AG04449 (cell line): ENCODE measurements around the gene SGF29.
"Not testable (repeated sequence)": the region's sequence is repeated elsewhere in the genome, so short reads cannot be mapped to it uniquely, and the experiment has no call there.

Source experiments
- CTCF ChIA-PET: fragments of 350-600 bp; formaldehyde crosslinking; extraction: SDS; loops from one replicate; lab custom pipeline; 2021; ENCODE audit warnings: antibody characterized with exemption; lab: Yijun Ruan, JAX
- POLR2A ChIA-PET: fragments of 400-600, 350-600 bp; formaldehyde crosslinking; extraction: SDS; loops from one replicate; lab custom pipeline; 2020; ENCODE audit warnings: antibody characterized with exemption, inconsistent platforms; lab: Yijun Ruan, JAX
- DNase-seq: peaks from one replicate; pipeline ENCODE4 v3.0.0-alpha.2; 2010; ENCODE audit warnings: low read depth, low spot score
- H3K4me3 ChIP-seq: 2 replicates; pipeline ENCODE4 v1.5.1; 2011; ENCODE audit warnings: low read depth, mild to moderate bottlenecking, control low read depth, low read length
- TF ChIP-seq, protein P1 (sequence below): IDR thresholded peaks from one replicate; pipeline ENCODE4 v1.5.1; 2011; ENCODE audit warnings: mild to moderate bottlenecking, moderate library complexity, low read length, control low read depth, inconsistent platforms; ENCODE audit not compliant: insufficient read depth; ENCODE audit errors: missing control alignments

Gene SGF29

DNA sequence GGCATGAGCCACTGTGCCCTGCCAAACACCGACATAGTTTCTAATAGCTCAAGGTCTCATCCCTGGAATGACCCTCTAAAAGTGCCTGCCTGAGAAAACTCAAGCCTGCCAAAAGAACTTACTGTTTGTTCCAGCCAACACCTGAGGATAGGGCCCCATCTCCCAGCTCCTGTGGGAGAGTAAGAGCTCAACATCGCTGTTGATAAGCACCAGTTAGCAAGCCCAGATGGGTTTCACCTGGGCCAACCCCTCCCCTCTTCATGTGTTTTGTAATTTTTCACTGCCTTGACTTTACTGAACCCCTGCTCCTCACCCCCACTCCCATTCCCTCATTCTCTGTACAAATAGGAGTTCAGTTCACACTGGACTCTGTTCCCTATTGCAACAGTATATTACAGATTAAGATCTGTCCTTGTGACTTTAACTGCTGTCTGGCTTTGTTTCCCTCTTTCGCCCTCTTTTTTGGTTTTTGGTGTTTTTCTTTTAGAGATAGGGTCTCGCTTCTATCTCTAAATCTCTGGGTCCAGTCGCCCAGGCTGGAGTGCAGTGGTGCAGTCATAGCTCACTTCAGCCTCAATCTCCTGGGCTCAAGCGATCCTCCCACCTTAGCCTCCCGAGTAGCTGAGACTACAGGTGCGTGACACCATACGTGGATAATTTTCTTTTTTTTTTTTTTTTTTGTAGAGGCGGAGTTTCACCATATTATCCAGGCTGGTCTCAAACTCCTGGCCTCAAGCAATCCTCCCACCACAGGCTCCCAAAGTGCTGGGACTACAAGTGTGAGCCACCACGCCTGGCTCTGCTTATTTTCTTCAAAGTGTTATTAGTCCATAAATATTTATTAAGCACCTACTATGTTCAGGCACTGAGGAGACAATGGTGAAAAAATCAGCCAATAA, 27.3 kb upstream of the SGF29 start:
- TF ChIP-seq, protein P1, sequence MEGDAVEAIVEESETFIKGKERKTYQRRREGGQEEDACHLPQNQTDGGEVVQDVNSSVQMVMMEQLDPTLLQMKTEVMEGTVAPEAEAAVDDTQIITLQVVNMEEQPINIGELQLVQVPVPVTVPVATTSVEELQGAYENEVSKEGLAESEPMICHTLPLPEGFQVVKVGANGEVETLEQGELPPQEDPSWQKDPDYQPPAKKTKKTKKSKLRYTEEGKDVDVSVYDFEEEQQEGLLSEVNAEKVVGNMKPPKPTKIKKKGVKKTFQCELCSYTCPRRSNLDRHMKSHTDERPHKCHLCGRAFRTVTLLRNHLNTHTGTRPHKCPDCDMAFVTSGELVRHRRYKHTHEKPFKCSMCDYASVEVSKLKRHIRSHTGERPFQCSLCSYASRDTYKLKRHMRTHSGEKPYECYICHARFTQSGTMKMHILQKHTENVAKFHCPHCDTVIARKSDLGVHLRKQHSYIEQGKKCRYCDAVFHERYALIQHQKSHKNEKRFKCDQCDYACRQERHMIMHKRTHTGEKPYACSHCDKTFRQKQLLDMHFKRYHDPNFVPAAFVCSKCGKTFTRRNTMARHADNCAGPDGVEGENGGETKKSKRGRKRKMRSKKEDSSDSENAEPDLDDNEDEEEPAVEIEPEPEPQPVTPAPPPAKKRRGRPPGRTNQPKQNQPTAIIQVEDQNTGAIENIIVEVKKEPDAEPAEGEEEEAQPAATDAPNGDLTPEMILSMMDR = no peak
- no peak for DNase-seq
- no peak overlapping the region for H3K4me3 ChIP-seq
- POLR2A ChIA-PET = interaction anchor here (0.5 kb wide), 1 partner anchor 440 kb away, joined by 3 read pairs; no protein-coding TSS in a partner anchor
- CTCF ChIA-PET = no interaction called here

DNA sequence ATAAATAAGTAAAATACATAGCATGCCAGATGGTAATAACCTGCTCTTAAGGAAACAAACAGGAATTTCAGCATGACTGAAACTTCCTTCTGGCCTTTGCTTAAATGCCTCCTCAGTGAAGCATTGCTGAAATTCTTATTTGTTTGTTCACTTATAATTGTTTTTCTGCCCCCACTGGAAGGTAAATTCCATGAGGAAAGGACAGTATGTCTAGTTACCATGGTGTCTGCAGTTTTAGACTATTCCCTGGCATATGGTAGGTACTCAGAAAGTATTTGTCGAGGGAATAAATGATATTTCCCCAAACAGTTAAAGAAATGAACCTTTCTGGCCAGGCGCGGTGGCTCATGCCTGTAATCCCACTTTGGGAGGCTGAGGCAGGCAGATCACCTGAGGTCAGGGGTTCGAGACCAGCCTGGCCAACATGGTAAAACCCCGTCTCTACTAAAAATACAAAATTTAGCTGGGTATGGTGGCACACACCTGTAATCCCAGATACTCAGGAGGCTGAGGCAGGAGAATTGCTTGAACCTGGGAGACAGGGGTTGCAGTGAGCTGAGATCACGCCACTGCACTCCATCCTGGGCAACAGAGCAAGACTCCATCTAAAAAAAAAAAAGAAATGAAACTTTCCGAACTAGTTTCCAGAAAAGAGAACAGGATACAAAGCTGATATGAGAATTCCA, 26.5 kb upstream of the SGF29 start:
- H3K4me3 ChIP-seq, POLR2A ChIA-PET, DNase-seq, CTCF ChIA-PET: not testable (repeated sequence)

DNA sequence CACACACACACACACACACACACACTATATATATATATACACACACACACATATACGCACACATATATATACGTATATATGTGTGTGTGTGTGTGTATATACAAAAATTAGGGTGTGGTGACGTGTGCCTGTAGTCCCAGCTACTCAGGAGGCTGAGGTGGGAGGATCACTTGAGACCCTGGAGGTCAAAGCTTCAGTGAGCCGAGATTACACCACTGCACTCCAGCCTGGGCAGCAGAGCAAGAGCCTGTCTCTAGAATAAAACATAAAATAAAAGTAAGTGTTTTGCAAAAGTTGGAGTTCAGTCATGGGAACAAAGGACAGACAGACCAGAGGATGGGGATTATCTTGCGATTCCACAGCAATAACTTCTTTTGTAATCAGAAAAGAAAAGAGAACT, 25.7 kb upstream of the SGF29 start:
- TF ChIP-seq, protein P1 = no peak
- DNase-seq = no peak
- H3K4me3 ChIP-seq = no peak overlapping the region
- ChIA-PET POLR2A (no interaction called here), CTCF (interaction anchor here (1.2 kb wide), 1 partner anchor 26 kb away, joined by 3 read pairs; the partner anchor contains the start of gene SGF29)

DNA sequence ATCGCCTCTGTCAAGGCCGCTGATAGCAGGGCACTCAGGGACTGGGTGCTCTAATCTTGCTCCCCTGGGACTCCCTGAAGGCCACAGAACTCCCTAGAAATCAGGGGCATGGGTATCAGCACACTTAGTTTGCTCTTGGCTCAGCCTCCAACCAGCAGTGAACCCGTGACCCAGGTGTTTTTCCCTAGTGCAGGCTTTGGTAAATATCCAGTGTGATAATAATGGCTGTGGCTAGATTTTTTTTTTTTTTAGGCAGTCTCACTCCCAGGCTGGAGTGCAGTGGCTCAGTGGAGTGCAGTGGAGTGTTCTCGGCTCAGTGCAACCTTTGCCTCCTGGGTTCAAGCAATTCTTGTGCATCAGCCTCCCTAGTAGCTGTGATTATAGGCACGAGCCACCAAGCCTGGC, 25.3 kb upstream of the SGF29 start:
- TF ChIP-seq, protein P1 = no peak
- ChIA-PET CTCF (interaction anchor here (1.2 kb wide), 1 partner anchor 25 kb away, joined by 3 read pairs; the partner anchor contains the start of gene SGF29), POLR2A (no interaction called here)
- no peak overlapping the region for H3K4me3 ChIP-seq
- no peak for DNase-seq

DNA sequence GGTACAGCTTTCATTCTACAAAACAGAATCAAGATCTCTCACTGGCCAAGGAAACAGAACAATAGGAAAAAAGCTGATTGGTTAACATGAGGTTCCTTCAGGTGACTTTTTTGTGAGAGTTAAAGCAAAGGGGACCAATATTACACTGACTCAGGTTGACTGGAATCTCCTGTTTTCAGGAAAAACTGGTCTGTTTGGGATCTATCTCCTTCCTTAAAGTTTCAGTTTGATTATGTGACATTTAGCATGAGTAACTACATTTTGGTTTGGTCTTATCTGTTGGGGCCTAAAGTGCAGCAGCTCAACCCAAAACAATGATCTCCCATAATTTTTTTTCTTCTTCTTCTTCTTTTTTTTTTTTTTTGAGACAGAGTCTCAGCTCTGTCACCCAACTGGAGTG, 24.6 kb upstream of the SGF29 start:
- CTCF ChIA-PET = interaction anchor here (1.2 kb wide), 1 partner anchor 25 kb away, joined by 3 read pairs; the partner anchor contains the start of gene SGF29
- DNase-seq = no peak
- TF ChIP-seq, protein P1 = no peak
- H3K4me3 ChIP-seq = no peak overlapping the region
- POLR2A ChIA-PET = interaction anchor here (0.7 kb wide), 1 partner anchor 28 kb away, joined by 3 read pairs; no protein-coding TSS in a partner anchor

DNA sequence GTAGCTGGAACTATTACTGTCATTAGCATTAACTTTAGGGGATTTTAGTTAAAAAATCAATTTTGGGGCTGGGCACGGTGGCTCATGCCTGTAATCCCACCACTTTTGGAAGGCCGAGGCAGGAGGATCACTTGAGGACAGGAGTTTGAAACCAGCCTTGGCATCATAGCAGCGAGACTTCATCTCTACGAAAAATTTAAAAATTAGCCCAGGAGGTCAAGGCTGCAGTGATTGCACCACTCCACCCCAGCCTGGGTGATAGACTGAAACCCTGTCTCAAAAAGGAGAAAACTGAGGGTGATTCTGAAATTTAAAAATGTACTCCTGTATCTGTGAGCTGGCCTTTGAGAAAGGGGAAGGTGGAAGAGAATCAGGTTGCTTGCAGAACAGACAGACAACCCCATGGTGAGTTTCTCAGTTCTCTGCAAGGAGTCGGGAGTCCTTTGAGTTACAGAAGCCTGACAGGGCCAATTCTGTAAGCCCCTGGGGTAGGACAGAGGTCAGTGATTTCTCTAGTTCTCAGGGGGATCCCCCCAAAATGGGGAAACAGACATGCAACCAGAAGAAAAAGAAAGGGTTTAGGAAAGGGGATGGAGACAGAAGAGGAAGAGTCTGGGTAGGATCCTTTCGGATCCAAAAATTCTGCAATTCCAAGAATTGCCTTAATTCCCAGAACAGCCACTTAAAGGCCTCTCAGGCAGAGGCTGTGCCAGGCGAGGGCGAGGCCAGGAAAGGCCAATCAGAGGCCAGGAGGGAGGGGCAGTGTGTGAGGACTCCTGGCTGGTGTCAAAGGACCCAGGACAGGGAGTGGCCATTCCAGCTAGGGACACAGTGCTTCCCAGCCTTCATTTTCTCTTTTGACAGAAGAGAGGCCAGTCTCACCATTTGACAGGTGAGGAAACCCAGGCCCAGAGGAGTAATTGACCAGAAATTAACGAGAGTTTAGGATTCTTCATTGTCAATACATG, 21.7 kb upstream of the SGF29 start:
- no peak overlapping the region for H3K4me3 ChIP-seq
- TF ChIP-seq, protein P1 = no peak
- POLR2A ChIA-PET = no interaction called here
- CTCF ChIA-PET = interaction anchor here (1.1 kb wide), 1 partner anchor 16 kb away, joined by 3 read pairs; no protein-coding TSS in a partner anchor
- no peak for DNase-seq
